ENCODE results near the gene DNAJB5. TPM values are rescaled to one million over a fixed set of nuclear protein-coding genes. Genes with fewer than 3 reads are reported as not detected.
A peak's percentile ranks its signal among the peaks of the same experiment; 100 is the strongest.

Gene DNAJB5
- total RNA-seq, 2 donors from 2014 or later: 19.8 to 40.1 TPM

DNA sequence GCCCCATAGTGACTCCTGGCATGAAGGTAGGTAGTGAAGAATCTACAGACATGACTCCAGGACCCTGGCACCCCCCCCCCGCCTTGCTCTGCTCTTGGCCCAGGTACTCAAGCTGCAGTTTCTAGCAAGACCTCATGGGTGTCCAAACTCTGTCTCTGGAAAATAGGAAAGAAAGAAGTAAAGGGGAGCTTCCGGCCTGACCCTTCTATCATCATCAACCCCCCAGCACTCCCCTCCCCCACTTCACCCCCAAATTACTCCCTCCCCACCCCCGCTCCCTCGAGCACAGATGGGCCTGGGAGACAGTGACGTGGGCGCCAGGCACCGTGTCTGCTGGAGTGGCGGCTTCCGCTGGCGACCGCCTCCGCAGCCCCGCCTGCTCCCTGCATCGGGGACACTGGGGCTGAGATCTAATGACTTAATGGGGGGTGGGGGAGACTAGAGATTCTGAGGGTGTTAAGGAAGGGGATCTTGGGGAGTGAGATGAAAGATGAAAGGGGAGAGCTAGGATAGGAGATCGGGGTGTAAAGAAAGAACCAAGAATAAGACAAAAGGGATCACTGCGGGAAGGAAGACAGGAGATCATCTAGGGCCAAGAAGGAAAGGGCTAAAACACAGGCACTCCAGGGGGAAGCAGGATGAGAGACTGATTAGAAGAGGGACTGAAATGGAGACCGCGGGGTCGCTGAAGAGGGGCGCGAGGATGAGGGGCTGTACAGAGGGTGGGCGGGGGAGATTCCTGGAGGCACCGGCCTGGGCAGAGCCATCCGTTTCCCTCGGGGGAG lies 1.1 kb upstream of the DNAJB5 start:
- no peaks in the 10 kb centered on the region for H3K9me3 ChIP-seq (ENCODE audit: control insufficient read depth, low read length)
- Mint-ChIP-seq H3K27me3 (ENCODE audit: insufficient read depth) (peaks cover 2% of the 10 kb centered on the region), H3K27ac (peak overlapping the region; percentile 96), H3K36me3 (ENCODE audit: low read depth) (peaks cover 4% of the 10 kb centered on the region), H3K4me1 (peaks cover 26% of the 10 kb centered on the region), H3K4me3 (peak overlapping the region; percentile 73), H3K9me3 (no peaks in the 10 kb centered on the region)
- H3K27me3 ChIP-seq (ENCODE audit: control insufficient read depth, insufficient read depth, low read length, poor library complexity, severe bottlenecking): no peaks in the 10 kb centered on the region
- peak; percentile 39 for TF ChIP-seq CTCF (conservative IDR thresholded peaks at IDR 0.05)
- H3K36me3 ChIP-seq (ENCODE audit: control insufficient read depth, insufficient read depth, low read length): peaks cover 10% of the 10 kb centered on the region
- WGBS, 2 experiments (ENCODE audit: insufficient coverage in 1 of 2, insufficient read length in 1 of 2): 11 to 30% methylated on average over 2 to 24 of the region's 25 CpGs
- DNase-seq: peak; percentile 66
- H3K4me3 ChIP-seq (ENCODE audit: low read length): peak overlapping the region; percentile 79
- H3K27ac ChIP-seq (ENCODE audit: low read depth, low read length): peak overlapping the region; percentile 77
- peak overlapping the region; percentile 51 for H3K9ac ChIP-seq (ENCODE audit: extremely low read depth, low read length, poor library complexity, severe bottlenecking)
- H3K4me1 ChIP-seq (ENCODE audit: control insufficient read depth, insufficient read depth, low read length): peaks cover 7% of the 10 kb centered on the region

DNA sequence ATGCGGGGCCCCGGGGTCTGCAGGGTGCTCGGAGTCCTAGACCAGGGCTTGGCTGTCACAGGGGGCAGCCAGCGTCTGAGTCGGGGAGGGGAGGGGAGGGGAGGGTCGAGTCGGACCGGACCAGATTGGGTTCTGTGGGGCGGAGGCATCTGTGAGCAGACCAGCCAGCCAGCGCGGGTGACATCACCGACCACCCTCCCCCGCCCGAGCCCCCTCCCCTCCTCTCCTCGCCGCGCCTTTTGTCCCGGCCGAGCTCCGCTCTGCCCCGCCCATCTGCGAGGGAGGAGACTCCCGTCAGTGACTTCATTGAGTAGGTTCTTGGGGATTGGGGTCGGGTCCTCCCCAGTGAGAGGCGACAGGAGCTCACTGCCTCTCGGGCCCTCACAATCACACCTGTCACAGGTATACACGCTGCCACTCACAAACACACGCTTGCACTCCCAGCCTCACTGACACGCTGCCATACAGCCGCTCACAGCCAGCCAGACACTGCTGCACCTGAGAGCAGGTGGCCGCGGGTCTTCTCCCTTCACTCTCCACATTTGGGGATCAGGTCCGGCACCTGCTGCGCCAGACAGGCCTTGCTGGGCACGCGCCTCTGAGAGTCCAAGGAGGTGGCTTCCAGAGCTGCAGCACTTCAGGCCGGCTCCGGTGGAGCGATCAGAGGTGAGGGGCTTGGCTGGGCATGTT lies 546 bp downstream of the DNAJB5 start:
- peaks cover 22% of the 10 kb centered on the region for H3K4me1 ChIP-seq (ENCODE audit: control insufficient read depth, insufficient read depth, low read length)
- H3K27me3 Mint-ChIP-seq (ENCODE audit: insufficient read depth): peaks cover 2% of the 10 kb centered on the region
- H3K4me3 Mint-ChIP-seq: peak overlapping the region; percentile 73

More for the DNA sequence above, 546 bp downstream of the DNAJB5 start:
- DNase-seq: peak; percentile 94
- Histone ChIP-seq H3K36me3 (ENCODE audit: control insufficient read depth, insufficient read depth, low read length) (peaks cover 16% of the 10 kb centered on the region), H3K9ac (ENCODE audit: extremely low read depth, low read length, poor library complexity, severe bottlenecking) (peak overlapping the region; percentile 85), H3K4me3 (ENCODE audit: low read length) (peak overlapping the region; percentile 88), H3K27ac (ENCODE audit: low read depth, low read length) (peak overlapping the region; percentile 97), H3K9me3 (ENCODE audit: control insufficient read depth, low read length) (no peaks in the 10 kb centered on the region), H3K27me3 (ENCODE audit: control insufficient read depth, insufficient read depth, low read length, poor library complexity, severe bottlenecking) (no peaks in the 10 kb centered on the region)
- peaks cover 42% of the 10 kb centered on the region for H3K4me1 Mint-ChIP-seq
- peaks cover 4% of the 10 kb centered on the region for H3K36me3 Mint-ChIP-seq (ENCODE audit: low read depth)
- peak overlapping the region; percentile 96 for H3K27ac Mint-ChIP-seq
- 2 to 3% methylated on average over 13 to 39 of the region's 39 CpGs for WGBS, 2 experiments (ENCODE audit: insufficient coverage in 1 of 2, insufficient read length in 1 of 2)
- no peak for TF ChIP-seq CTCF (conservative IDR thresholded peaks at IDR 0.05)
- no peaks in the 10 kb centered on the region for H3K9me3 Mint-ChIP-seq

Data from endodermal cell (in vitro differentiated cells).